ENCODE measurements around the gene LRTM2.

Gene LRTM2

DNA sequence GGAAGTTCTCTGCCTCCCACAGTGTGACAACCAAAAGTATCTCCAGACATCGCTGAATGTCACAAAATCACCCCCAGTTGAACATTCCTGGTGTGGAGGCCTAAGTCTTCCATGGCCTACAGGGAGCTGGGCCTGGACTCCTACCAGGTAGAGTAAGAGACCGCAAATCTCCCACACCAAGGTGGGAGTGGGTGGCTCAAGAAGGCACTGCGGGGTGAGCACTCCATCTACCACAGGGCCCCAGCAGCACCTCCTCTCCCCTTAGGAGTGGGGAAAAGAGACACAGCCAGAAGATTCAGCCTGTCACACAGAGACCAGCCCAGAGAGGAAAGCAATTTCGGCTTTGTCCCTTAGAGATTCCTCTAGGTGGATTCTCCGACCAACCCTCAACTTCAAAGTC lies 25.5 kb downstream of the LRTM2 start:
- Histone ChIP-seq H3K4me3 (ENCODE audit: low read length, poor library complexity, severe bottlenecking) (no peak overlapping the region), H3K9ac (ENCODE audit: low read depth, low read length, poor library complexity, severe bottlenecking) (no peak overlapping the region), H3K4me2 (ENCODE audit: low read depth, low read length, poor library complexity, severe bottlenecking) (no peak overlapping the region), H2AFZ (ENCODE audit: low read length) (no peak overlapping the region), H3K36me3 (ENCODE audit: insufficient read depth, low read length) (no peaks in the 10 kb centered on the region), H3F3A (ENCODE audit: low read depth) (no peaks in the 10 kb centered on the region), H3K4me1 (ENCODE audit: insufficient read depth, low read length, poor library complexity, severe bottlenecking) (peaks cover 12% of the 10 kb centered on the region), H3K9me3 (ENCODE audit: insufficient read depth, low read depth, low read length) (no peaks in the 10 kb centered on the region), H3K79me2 (ENCODE audit: insufficient read depth, low read length) (no peaks in the 10 kb centered on the region), H3K9me2 (replicated peaks; ENCODE audit: low read depth, low read length) (no peaks in the 10 kb centered on the region), H3K27me3 (ENCODE audit: insufficient read depth, low read length, poor library complexity, severe bottlenecking) (no peaks in the 10 kb centered on the region), H4K20me1 (ENCODE audit: insufficient read depth, low read length, poor library complexity, severe bottlenecking) (no peaks in the 10 kb centered on the region)
- TF ChIP-seq EZH2phosphoT487 (IDR thresholded peaks at IDR 0.05; ENCODE audit: borderline replicate concordance), result no peak
- TF ChIP-seq, protein P1, sequence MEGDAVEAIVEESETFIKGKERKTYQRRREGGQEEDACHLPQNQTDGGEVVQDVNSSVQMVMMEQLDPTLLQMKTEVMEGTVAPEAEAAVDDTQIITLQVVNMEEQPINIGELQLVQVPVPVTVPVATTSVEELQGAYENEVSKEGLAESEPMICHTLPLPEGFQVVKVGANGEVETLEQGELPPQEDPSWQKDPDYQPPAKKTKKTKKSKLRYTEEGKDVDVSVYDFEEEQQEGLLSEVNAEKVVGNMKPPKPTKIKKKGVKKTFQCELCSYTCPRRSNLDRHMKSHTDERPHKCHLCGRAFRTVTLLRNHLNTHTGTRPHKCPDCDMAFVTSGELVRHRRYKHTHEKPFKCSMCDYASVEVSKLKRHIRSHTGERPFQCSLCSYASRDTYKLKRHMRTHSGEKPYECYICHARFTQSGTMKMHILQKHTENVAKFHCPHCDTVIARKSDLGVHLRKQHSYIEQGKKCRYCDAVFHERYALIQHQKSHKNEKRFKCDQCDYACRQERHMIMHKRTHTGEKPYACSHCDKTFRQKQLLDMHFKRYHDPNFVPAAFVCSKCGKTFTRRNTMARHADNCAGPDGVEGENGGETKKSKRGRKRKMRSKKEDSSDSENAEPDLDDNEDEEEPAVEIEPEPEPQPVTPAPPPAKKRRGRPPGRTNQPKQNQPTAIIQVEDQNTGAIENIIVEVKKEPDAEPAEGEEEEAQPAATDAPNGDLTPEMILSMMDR (conservative IDR thresholded peaks at IDR 0.05; ENCODE audit: low read length), result no peak

DNA sequence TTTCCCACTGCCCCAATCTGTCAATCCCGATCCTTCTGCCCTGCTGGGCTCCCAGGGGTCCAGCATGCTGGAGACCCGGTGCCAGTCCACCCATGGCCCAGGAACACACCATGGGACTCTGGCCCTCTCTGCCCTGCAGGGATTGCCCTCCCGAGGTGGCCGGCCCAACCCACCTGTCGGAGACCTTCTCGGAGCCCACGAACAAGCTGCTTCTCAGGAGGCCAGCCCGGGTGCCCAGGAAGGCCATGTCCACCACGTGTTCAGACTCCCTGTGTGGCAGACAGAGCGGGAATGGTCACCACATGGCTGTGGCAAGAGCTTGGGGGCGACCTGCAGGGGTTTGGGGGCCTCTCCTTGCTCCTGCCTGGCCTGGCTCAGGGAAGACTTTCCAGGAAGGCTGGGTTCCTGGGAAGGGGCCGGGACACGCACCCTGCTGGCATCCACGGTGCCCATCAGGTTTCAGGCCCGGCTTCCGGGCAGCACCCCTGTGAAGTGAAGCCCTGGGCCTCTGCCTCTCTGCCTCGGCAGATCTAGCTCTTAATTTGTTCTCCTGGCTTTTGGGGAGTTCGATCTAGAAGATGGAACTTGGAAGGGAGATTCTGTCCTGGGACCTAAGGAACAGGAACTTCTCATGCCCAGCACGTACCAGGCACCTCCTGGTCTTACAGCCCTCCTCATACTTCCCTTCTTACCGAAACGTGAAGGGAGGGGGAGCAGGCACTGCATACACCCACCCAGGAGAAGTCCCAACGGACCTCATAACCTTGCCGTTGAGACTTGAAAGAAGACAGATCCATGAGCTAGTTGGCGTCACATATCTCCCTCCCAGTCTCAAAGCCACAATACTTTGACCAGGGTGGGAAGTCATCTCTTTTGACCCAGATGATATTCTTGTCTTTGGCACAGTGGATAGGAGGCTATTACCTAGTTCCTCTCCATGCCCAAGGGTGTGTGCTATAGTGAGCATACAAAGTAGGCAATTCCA lies 26.3 kb downstream of the LRTM2 start:
- no peak for TF ChIP-seq EZH2phosphoT487 (IDR thresholded peaks at IDR 0.05; ENCODE audit: borderline replicate concordance)
- TF ChIP-seq, protein P1 (conservative IDR thresholded peaks at IDR 0.05; ENCODE audit: low read length), result no peak
- no peaks in the 10 kb centered on the region for H3K27me3 ChIP-seq (ENCODE audit: insufficient read depth, low read length, poor library complexity, severe bottlenecking)
- no peak overlapping the region for H2AFZ ChIP-seq (ENCODE audit: low read length)
- H3K9ac ChIP-seq (ENCODE audit: low read depth, low read length, poor library complexity, severe bottlenecking), result no peak overlapping the region
- no peaks in the 10 kb centered on the region for H3K9me2 ChIP-seq (replicated peaks; ENCODE audit: low read depth, low read length)
- peaks cover 13% of the 10 kb centered on the region for H3K4me1 ChIP-seq (ENCODE audit: insufficient read depth, low read length, poor library complexity, severe bottlenecking)
- H3K9me3 ChIP-seq (ENCODE audit: insufficient read depth, low read depth, low read length), result no peaks in the 10 kb centered on the region
- H3F3A ChIP-seq (ENCODE audit: low read depth), result no peaks in the 10 kb centered on the region
- H3K79me2 ChIP-seq (ENCODE audit: insufficient read depth, low read length), result no peaks in the 10 kb centered on the region
- no peaks in the 10 kb centered on the region for H4K20me1 ChIP-seq (ENCODE audit: insufficient read depth, low read length, poor library complexity, severe bottlenecking)
- H3K4me2 ChIP-seq (ENCODE audit: low read depth, low read length, poor library complexity, severe bottlenecking), result no peak overlapping the region
- H3K36me3 ChIP-seq (ENCODE audit: insufficient read depth, low read length), result no peaks in the 10 kb centered on the region
- no peak overlapping the region for H3K4me3 ChIP-seq (ENCODE audit: low read length, poor library complexity, severe bottlenecking)

DNA sequence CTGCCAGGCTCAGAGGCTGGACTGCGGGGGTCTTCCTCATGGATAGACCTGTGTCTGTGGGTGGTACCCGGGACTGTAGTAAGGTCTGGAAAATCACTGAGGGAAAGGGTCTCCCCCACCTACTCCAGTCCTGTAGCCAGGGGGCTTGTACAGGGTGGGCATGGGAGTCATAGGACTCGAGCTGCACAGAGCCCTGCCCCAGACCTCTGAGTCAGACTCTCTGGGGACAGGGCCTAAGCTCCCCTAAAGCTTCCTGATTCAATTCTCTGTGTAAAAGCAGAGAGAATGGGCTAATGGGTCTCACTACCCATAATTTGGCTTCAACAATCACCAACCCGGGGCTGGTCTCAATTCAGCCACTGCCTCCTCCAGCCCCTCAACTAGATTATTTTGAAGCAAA lies 27.0 kb downstream of the LRTM2 start:
- Histone ChIP-seq H3K4me1 (ENCODE audit: insufficient read depth, low read length, poor library complexity, severe bottlenecking) (peaks cover 16% of the 10 kb centered on the region), H3K36me3 (ENCODE audit: insufficient read depth, low read length) (no peaks in the 10 kb centered on the region), H3K9ac (ENCODE audit: low read depth, low read length, poor library complexity, severe bottlenecking) (no peak overlapping the region), H3K4me2 (ENCODE audit: low read depth, low read length, poor library complexity, severe bottlenecking) (no peak overlapping the region), H2AFZ (ENCODE audit: low read length) (no peak overlapping the region), H3K9me2 (replicated peaks; ENCODE audit: low read depth, low read length) (no peaks in the 10 kb centered on the region), H3K9me3 (ENCODE audit: insufficient read depth, low read depth, low read length) (no peaks in the 10 kb centered on the region), H4K20me1 (ENCODE audit: insufficient read depth, low read length, poor library complexity, severe bottlenecking) (no peaks in the 10 kb centered on the region), H3F3A (ENCODE audit: low read depth) (no peaks in the 10 kb centered on the region), H3K4me3 (ENCODE audit: low read length, poor library complexity, severe bottlenecking) (no peak overlapping the region), H3K79me2 (ENCODE audit: insufficient read depth, low read length) (no peaks in the 10 kb centered on the region), H3K27me3 (ENCODE audit: insufficient read depth, low read length, poor library complexity, severe bottlenecking) (no peaks in the 10 kb centered on the region)
- TF ChIP-seq EZH2phosphoT487 (IDR thresholded peaks at IDR 0.05; ENCODE audit: borderline replicate concordance), result no peak
- TF ChIP-seq, protein P1 (conservative IDR thresholded peaks at IDR 0.05; ENCODE audit: low read length), result no peak
